GM21576 (cell line): Measurements from ENCODE around the gene PLBD1.

Experiments
- ATAC-seq: cut with Tn5 transposase; IDR thresholded peaks from one replicate; pipeline ENCODE4 v1.9.1; 2021; ENCODE audit warnings: mild to moderate bottlenecking, moderate library complexity; ENCODE audit not compliant: unreplicated experiment

PLBD1 gene

GRCh38 chr12:14510574-14510973 is 57.1 kb downstream of the PLBD1 start:
- ATAC-seq: no peak

- no peak for ATAC-seq
Measured at GRCh38 chr12:14505626-14506596, 61.8 kb downstream of the PLBD1 start.

GRCh38 chr12:14495326-14495725 is 72.4 kb downstream of the PLBD1 start:
- ATAC-seq: no peak

GRCh38 chr12:14482886-14483285 is 84.8 kb downstream of the PLBD1 start:
- no peak for ATAC-seq

- ATAC-seq: no peak
Measured at GRCh38 chr12:14482361-14482760, 85.3 kb downstream of the PLBD1 start.

- ATAC-seq: no peak
Measured at GRCh38 chr12:14481201-14481600, 86.5 kb downstream of the PLBD1 start.

GRCh38 chr12:14479004-14479403 is 88.7 kb downstream of the PLBD1 start:
- ATAC-seq: no peak

- no peak for ATAC-seq
Measured at GRCh38 chr12:14473707-14474287, 93.9 kb downstream of the PLBD1 start.

- ATAC-seq: no peak
Measured at GRCh38 chr12:14471497-14471896, 96.2 kb downstream of the PLBD1 start.

- no peak for ATAC-seq
Measured at GRCh38 chr12:14460212-14460841, 107.4 kb downstream of the PLBD1 start.

GRCh38 chr12:14454098-14454907 is 113.4 kb downstream of the PLBD1 start:
- ATAC-seq: peak; percentile 68
